Mucosa of descending colon (tissue), 3 donors: Measurements from ENCODE around the gene SDK2. TPM values are rescaled to one million over a fixed set of nuclear protein-coding genes. Genes with fewer than 3 reads are reported as not detected.

ENCODE experiments used
- ATAC-seq: fragments of 200-7000 bp; cut with Tn5 transposase; one replicate; pipeline ENCODE4 v1.9.1; 2020; ENCODE audit warnings: mild to moderate bottlenecking, moderate library complexity
- DNase-seq, 3 donors: peaks; one replicate each; pipeline ENCODE4 v3.0.0-alpha.2; 2020
- H3K36me3 ChIP-seq: fragments of 200-600 bp; one replicate; pipeline ENCODE4 v1.8.0; 2021; ENCODE audit warnings: low read depth, mild to moderate bottlenecking
- H3K4me1 ChIP-seq: fragments of 200-600 bp; one replicate; pipeline ENCODE4 v1.8.0; 2021; ENCODE audit warnings: low read depth, mild to moderate bottlenecking
- H3K4me3 ChIP-seq: fragments of 200-600 bp; one replicate; pipeline ENCODE4 v1.8.0; 2021; ENCODE audit warnings: mild to moderate bottlenecking
- H3K9me3 ChIP-seq: fragments of 200-600 bp; one replicate; pipeline ENCODE4 v1.8.0; 2021; ENCODE audit warnings: mild to moderate bottlenecking
- CTCF ChIP-seq: fragments of 200-600 bp; IDR thresholded peaks from one replicate; pipeline ENCODE4 v1.8.0; 2022; ENCODE audit warnings: antibody characterized with exemption, mild to moderate bottlenecking
- intact Hi-C, 2 donors: fragments of 100-400 bp; cut with DNase I in 1 of 2; cut with micrococcal nuclease in 1 of 2; formaldehyde crosslinking; loops; one replicate each; pipeline versions ENCODE4 v1.11.0 to v1.11.1; 2022; cut with DNase I, micrococcal nuclease
- total RNA-seq, 3 donors: library from RNA; stranded (reverse); fragmentation: NEBNext Ultra II Directional in 2 of 3; extraction: Animal tissue kit (Norgen Biotek cat#: 25700) in 2 of 3; gene quantifications; one replicate each; pipeline versions ENCODE4 v1.2.1 to v1.2.4, GENCODE V29; 2021 to 2023
- donor health status: DM: no; HTN: no; CAD: no; lungs with moderate emphysema.
- donor health status: DM: no; HTN: no; CAD: no.
- donor health status: DM: no; HTN: yes; CAD: no.

SDK2 gene
- total RNA-seq, 3 donors from 2014 or later = 1.2 to 1.6 (median 1.3) TPM

- Histone ChIP-seq H3K4me1 (no peaks in the 10 kb centered on the region), H3K9me3 (no peaks in the 10 kb centered on the region), H3K36me3 (no peaks in the 10 kb centered on the region), H3K4me3 (no peak overlapping the region)
- TF ChIP-seq CTCF = no peak
- DNase-seq = no peak
- no peak for ATAC-seq
- intact Hi-C loops = no loop called here
These were observed 103.1 kb downstream of the SDK2 start for GRCh38 chr17:73541111-73541510.

- ATAC-seq (no peak), DNase-seq (no peak)
- H3K9me3 ChIP-seq = no peaks in the 10 kb centered on the region
- H3K4me3 ChIP-seq = no peak overlapping the region
- no peak for TF ChIP-seq CTCF
- intact Hi-C loops = no loop called here
- H3K36me3 ChIP-seq = no peaks in the 10 kb centered on the region
- no peaks in the 10 kb centered on the region for H3K4me1 ChIP-seq
These were observed 105.1 kb downstream of the SDK2 start for GRCh38 chr17:73539166-73539565.

- DNase-seq = no peak
- no peak for ATAC-seq
- Histone ChIP-seq H3K9me3 (no peaks in the 10 kb centered on the region), H3K36me3 (no peaks in the 10 kb centered on the region), H3K4me1 (no peaks in the 10 kb centered on the region), H3K4me3 (no peak overlapping the region)
- intact Hi-C loops = no loop called here
- TF ChIP-seq CTCF = no peak
These were observed 105.8 kb downstream of the SDK2 start for GRCh38 chr17:73538445-73538844.

GRCh38 chr17:73536700-73537605 is 107.3 kb downstream of the SDK2 start:
- no peak for TF ChIP-seq CTCF
- H3K4me3 ChIP-seq = no peak overlapping the region
- ATAC-seq (no peak), DNase-seq (no peak)
- no peaks in the 10 kb centered on the region for H3K36me3 ChIP-seq
- H3K4me1 ChIP-seq = no peaks in the 10 kb centered on the region
- no peaks in the 10 kb centered on the region for H3K9me3 ChIP-seq
- intact Hi-C loops = no loop called here

- ATAC-seq = no peak
- no peak for DNase-seq
- intact Hi-C loops = no loop called here
- H3K4me1 ChIP-seq = no peaks in the 10 kb centered on the region
- no peaks in the 10 kb centered on the region for H3K9me3 ChIP-seq
- no peaks in the 10 kb centered on the region for H3K36me3 ChIP-seq
- no peak overlapping the region for H3K4me3 ChIP-seq
- TF ChIP-seq CTCF = no peak
These were observed 108.5 kb downstream of the SDK2 start for GRCh38 chr17:73535746-73536145.
